ENCODE results near the gene MED19. TPM values are rescaled to one million over a fixed set of nuclear protein-coding genes. Genes with fewer than 3 reads are reported as not detected.

The MED19 gene
- total and polyA plus RNA-seq, 2 donors (not counting 1 experiment from before 2014, with no cell fraction given) = 9.3 to 15.0 TPM

DNA sequence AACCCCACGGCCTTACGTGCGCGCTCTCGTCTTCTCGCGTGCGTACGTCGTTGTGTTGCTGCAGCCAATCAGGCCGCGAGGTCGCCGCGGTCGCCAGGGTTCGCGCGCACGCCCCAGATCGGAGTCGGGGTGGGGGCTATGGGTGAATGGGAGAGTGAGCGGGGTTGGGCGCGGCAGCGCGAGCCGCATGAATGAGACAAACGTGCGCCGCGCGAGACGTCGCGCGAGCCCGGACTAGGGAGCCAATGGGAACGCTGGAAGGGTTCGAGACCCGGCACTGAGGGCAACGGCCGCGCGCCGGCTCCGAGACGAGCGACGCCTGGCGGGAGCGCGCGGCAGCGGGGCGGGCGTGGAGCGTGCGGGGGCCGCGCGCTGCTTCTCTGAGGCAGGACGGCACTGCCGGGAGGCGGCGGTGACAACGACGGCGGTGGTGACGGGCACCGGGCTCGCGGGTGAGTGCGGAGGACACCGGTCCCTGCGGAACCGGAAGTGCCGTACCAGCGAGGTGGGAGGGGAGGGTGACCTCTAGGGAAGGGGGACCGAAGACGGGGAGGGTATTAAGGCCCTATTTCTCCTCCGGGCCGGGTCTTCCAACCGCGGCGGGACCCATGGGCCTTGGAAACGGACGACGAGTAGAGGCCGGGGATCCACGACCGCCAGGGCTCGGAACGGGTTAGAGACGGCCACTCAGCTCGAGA, 44.1 kb downstream of the MED19 start, which contains the start of gene ZDHHC5:
Gene ZDHHC5, plus strand, starts transcription at position 379 of the 698 bp plus-strand sequence. CDS start 4,977 bp downstream, outside the sequence.
- peaks cover 25% of the 10 kb centered on the region in 2 donors for H3K4me1 ChIP-seq (ENCODE audit: control insufficient read depth in 2 of 2, insufficient read depth in 2 of 2, low read length in 2 of 2)
- H3K9ac ChIP-seq (ENCODE audit: low read length) = peak within 1 kb of the TSS; percentile 93
- peaks cover 0 to 15% of the 10 kb centered on the region in 2 experiments for H3K36me3 ChIP-seq (replicated peaks in 1 of 2; ENCODE audit: control extremely low read depth in 1 of 2, control insufficient read depth in 1 of 2, extremely low read depth in 1 of 2, insufficient read depth in 2 of 2, low read length in 1 of 2)
- peak within 1 kb of the TSS; percentile 100 for H3K27ac Mint-ChIP-seq
- H3K9me3 ChIP-seq (ENCODE audit: control extremely low read depth in 1 of 3, control insufficient read depth in 2 of 3, insufficient read depth in 1 of 3, low read length in 2 of 3) = no peaks in the 10 kb centered on the region
- H3K4me3 Mint-ChIP-seq = peak within 1 kb of the TSS; percentile 95
- ATAC-seq (ENCODE audit: low read depth) (peak; percentile 78), DNase-seq (peak; percentile 100)
- WGBS (ENCODE audit: insufficient coverage) = under 1% methylated on average over 96 of the region's 96 CpGs
- peak within 1 kb of the TSS; percentile 72 to 96 (median 83) for H3K4me3 ChIP-seq (ENCODE audit: control extremely low read depth in 1 of 5, extremely low read depth in 1 of 5, insufficient read depth in 1 of 5, low read depth in 2 of 5, low read length in 4 of 5)
- peaks cover 22% of the 10 kb centered on the region for H4K20me1 ChIP-seq (ENCODE audit: control insufficient read depth, insufficient read depth, low read length, poor library complexity, severe bottlenecking)
- no peaks in the 10 kb centered on the region for H3K27me3 ChIP-seq (replicated peaks in 1 of 4; ENCODE audit: control extremely low read depth in 1 of 4, control insufficient read depth in 3 of 4, insufficient read depth in 4 of 4, low read length in 3 of 4)
- H3K4me1 Mint-ChIP-seq = peaks cover 50% of the 10 kb centered on the region
- intact Hi-C loops (cut with micrococcal nuclease) = loop anchor here (1.0 to 5.0 kb wide), 10 partner anchors 11 to 1474 kb away; partner anchors contain the start of genes CLP1, FAM111A, MED19 and P2RX3
- H3K27me3 Mint-ChIP-seq = no peaks in the 10 kb centered on the region
- POLR2A ChIA-PET = interaction anchor here (0.6 to 2.3 kb wide), 4 partner anchors 9 to 1958 kb away, joined by 4 to 22 read pairs (median 9); partner anchors contain the start of gene CLP1
- peaks cover 53% of the 10 kb centered on the region for H3K79me2 ChIP-seq (ENCODE audit: control insufficient read depth, insufficient read depth, low read length)
- peak within 1 kb of the TSS; percentile 94 for H2AFZ ChIP-seq (ENCODE audit: insufficient read depth, low read depth, low read length, poor library complexity, severe bottlenecking)
- H3K4me2 ChIP-seq (replicated peaks; ENCODE audit: low read depth, low read length, poor library complexity, severe bottlenecking) = peak within 1 kb of the TSS; percentile 92
- no peak for TF ChIP-seq EZH2 (IDR thresholded peaks at IDR 0.05; ENCODE audit: borderline replicate concordance, insufficient read depth, low read depth, low read length, poor library complexity, severe bottlenecking)
- TF ChIP-seq, protein P1, sequence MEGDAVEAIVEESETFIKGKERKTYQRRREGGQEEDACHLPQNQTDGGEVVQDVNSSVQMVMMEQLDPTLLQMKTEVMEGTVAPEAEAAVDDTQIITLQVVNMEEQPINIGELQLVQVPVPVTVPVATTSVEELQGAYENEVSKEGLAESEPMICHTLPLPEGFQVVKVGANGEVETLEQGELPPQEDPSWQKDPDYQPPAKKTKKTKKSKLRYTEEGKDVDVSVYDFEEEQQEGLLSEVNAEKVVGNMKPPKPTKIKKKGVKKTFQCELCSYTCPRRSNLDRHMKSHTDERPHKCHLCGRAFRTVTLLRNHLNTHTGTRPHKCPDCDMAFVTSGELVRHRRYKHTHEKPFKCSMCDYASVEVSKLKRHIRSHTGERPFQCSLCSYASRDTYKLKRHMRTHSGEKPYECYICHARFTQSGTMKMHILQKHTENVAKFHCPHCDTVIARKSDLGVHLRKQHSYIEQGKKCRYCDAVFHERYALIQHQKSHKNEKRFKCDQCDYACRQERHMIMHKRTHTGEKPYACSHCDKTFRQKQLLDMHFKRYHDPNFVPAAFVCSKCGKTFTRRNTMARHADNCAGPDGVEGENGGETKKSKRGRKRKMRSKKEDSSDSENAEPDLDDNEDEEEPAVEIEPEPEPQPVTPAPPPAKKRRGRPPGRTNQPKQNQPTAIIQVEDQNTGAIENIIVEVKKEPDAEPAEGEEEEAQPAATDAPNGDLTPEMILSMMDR (IDR thresholded peaks at IDR 0.05) = peak; percentile 55
- H3K27ac ChIP-seq (ENCODE audit: low read length in 2 of 2) = peak within 1 kb of the TSS; percentile 98 to 99
- CTCF ChIA-PET = interaction anchor here (0.7 to 1.6 kb wide), 6 partner anchors 27 to 960 kb away, joined by 3 to 19 read pairs (median 4); no protein-coding TSS in a partner anchor
- H3K9me3 Mint-ChIP-seq (ENCODE audit: insufficient read depth) = no peaks in the 10 kb centered on the region

Measured in B cell (primary cell).